Astrocyte of the spinal cord (primary cell): ENCODE measurements around the gene SRF.

Experiments
- DNase-seq: peaks from one replicate; pipeline ENCODE4 v3.0.0; 2011; ENCODE audit warnings: low read depth, low spot score
- H3K4me3 ChIP-seq: 2 replicates; pipeline ENCODE4 v1.5.1; 2011; ENCODE audit warnings: low read depth, mild to moderate bottlenecking, low read length, moderate library complexity
- in situ Hi-C: cut with HindIII; loops from 2 replicates; pipeline ENCODE4 v1.10.0; 2017; ENCODE audit warnings: low sequenced_read_pairs
- TF ChIP-seq, protein P1 (sequence below): IDR thresholded peaks from 2 replicates; pipeline ENCODE4 v1.5.1; 2012; ENCODE audit warnings: low read depth, mild to moderate bottlenecking, low read length, inconsistent platforms

The SRF gene

GRCh38 chr6:43188426-43188825 lies 17.4 kb downstream of the SRF start:
- H3K4me3 ChIP-seq = no peak overlapping the region
- no peak for DNase-seq
- in situ Hi-C loops = no loop called here
- TF ChIP-seq, protein P1, sequence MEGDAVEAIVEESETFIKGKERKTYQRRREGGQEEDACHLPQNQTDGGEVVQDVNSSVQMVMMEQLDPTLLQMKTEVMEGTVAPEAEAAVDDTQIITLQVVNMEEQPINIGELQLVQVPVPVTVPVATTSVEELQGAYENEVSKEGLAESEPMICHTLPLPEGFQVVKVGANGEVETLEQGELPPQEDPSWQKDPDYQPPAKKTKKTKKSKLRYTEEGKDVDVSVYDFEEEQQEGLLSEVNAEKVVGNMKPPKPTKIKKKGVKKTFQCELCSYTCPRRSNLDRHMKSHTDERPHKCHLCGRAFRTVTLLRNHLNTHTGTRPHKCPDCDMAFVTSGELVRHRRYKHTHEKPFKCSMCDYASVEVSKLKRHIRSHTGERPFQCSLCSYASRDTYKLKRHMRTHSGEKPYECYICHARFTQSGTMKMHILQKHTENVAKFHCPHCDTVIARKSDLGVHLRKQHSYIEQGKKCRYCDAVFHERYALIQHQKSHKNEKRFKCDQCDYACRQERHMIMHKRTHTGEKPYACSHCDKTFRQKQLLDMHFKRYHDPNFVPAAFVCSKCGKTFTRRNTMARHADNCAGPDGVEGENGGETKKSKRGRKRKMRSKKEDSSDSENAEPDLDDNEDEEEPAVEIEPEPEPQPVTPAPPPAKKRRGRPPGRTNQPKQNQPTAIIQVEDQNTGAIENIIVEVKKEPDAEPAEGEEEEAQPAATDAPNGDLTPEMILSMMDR = no peak

DNA sequence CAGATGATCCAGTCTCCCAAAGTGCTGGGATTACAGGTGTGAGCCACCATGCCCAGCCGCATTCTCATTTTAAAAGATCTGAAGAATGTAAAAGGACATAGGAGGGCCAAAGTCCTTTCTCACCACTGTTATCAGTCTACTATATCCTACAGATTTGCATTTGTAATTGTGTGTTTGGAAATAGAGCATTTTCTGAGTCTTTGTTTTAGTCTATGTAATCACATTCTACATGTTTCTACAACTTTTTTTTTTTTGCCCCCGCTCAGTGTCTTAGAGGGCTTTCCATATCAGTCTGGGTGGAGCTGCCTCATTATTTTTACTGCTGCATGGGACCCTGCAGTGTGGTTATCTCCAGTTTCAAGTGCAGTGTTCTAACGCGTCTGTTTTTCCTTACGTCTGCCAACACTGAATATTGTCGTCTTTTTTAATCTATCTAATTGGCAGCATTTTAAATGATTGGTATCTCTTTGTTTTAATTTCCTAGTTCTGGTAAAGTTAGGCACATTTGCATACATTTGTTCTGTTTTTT lies 18.8 kb downstream of the SRF start:
- H3K4me3 ChIP-seq = no peak overlapping the region
- DNase-seq = no peak
- TF ChIP-seq, protein P1 = no peak
- in situ Hi-C loops = no loop called here

- DNase-seq = no peak
- TF ChIP-seq, protein P1 = no peak
- in situ Hi-C loops = no loop called here
- H3K4me3 ChIP-seq = no peak overlapping the region
Observed at GRCh38 chr6:43192911-43193310, 21.8 kb downstream of the SRF start.

DNA sequence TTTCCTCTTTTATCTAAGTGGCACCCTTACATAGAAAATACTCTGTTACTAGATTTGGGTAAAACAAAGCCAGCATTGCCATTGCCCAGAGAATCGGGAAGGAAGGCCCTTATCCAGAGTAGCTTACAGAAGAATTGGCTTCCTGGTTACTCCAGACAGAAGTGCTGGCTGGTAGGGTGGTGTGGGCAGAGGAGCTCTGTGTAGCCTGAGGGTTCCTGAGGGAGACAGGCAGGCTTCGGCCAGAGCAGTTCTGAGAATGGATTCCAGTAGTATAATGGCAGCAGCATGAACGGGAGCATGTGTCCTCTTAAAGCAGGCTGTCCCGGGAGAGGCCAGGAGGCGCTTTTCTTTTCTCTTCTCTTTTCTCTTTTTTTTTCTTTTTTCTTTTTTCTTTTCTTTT lies 22.9 kb downstream of the SRF start:
- TF ChIP-seq, protein P1 = no peak
- DNase-seq = no peak
- in situ Hi-C loops = no loop called here
- H3K4me3 ChIP-seq = no peak overlapping the region

GRCh38 chr6:43196337-43196736 lies 25.3 kb downstream of the SRF start:
- H3K4me3 ChIP-seq = no peak overlapping the region
- DNase-seq = no peak
- TF ChIP-seq, protein P1 = no peak
- in situ Hi-C loops = no loop called here

DNA sequence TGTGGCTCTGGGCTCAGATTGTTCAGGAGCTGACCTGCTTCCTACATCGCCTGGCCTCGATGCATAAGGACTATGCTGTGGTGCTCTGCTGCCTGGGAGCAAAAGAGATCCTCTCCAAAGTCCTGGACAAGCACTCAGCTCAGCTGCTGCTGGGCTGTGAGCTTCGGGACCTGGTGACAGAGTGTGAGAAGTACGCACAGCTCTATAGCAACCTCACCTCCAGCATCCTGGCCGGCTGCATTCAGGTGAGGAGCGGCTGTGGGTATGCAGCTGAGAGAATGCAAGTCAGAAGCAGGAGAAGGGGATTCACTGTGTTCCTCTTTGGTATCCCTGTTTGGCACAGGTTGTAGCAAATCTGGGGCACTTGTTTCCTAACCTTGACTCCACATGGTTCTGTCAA lies 28.8 kb downstream of the SRF start:
- H3K4me3 ChIP-seq = no peak overlapping the region
- no peak for DNase-seq
- TF ChIP-seq, protein P1 = no peak
- in situ Hi-C loops = no loop called here

DNA sequence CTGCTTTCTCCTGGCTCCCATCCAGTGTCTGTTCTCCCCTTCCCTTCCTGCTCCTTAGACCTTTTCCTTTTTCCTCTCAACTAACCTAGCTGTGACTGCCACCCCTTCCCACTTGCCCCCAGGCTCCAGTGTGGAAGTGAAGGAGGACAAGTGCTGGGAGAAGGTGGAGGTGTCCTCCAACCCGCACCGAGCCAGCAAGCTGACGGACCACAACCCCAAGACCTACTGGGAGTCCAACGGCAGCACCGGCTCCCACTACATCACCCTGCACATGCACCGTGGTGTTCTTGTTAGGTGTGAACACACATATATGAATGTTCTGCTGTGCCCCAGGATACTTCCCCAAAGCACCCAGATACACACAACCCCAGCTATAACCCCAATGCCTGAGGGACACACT lies 29.5 kb downstream of the SRF start:
- no peak overlapping the region for H3K4me3 ChIP-seq
- in situ Hi-C loops = no loop called here
- TF ChIP-seq, protein P1 = no peak

More for the DNA sequence above, 29.5 kb downstream of the SRF start:
- DNase-seq = no peak
